ENCODE measurements around the gene TIGAR. TPM values are rescaled to one million over a fixed set of nuclear protein-coding genes. Genes with fewer than 3 reads are reported as not detected.

The TIGAR gene
- total RNA-seq = 16.7 to 22.1 TPM (median 21.0 TPM) in 3 replicates

GRCh38 chr12:4320853-4321701, at the start of gene TIGAR:
TSS of gene TIGAR (plus strand) at chr12:4321213. CDS start at chr12:4321272, 59 bp downstream.
- H3K4me3 Mint-ChIP-seq = peak within 1 kb of the TSS; percentile 93
- peak; percentile 93 to 94 for DNase-seq (ENCODE audit: low spot score in 2 of 2, unreplicated experiment in 2 of 2)
- peaks cover 5% of the 10 kb centered on the region for H3K36me3 Mint-ChIP-seq
- no peaks in the 10 kb centered on the region for H3K27me3 Mint-ChIP-seq (ENCODE audit: low read depth)
- peak within 1 kb of the TSS; percentile 99 for H3K27ac Mint-ChIP-seq
- H3K4me1 Mint-ChIP-seq = peaks cover 34% of the 10 kb centered on the region
- H3K9me3 Mint-ChIP-seq = no peaks in the 10 kb centered on the region
- TF ChIP-seq CTCF (IDR thresholded peaks at IDR 0.05; ENCODE audit: unreplicated experiment) = no peak

DNA sequence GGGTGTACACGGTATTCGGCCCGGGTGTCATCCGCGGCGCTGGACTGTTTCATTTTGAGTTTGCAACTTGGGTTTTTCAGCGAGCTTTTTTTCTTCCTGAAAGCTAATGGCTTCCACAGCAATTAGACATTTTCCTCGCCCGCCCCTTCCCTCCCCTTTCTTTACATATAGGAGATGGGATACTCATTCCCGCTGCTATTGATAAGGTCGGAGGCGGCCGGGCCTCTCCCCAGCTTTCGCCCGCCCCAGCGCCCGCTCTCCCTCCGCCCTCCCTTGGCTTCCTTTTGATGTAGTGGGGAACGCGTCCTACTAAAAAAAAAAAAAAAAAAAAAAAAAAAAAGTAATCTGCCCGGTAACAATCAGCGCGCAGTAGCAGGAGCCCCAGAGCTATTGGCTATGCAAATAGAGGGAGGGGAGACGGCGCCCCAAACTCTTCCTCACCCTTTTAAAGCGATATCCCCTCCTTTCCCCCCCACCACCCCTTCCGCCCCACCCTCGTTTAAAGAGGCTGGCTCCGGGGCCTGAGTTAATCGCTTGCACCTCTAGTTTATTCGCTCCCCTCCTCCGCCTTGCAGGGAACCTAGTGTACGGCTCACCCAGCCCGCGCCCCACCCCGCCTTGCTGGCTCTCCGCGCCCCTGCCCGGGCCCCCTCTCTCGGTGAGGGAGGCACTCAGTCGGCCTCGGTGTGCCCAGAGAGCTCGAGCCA, 49.1 kb upstream of the TIGAR start:
- peak in 1 of 2 experiments; percentile 87 for DNase-seq (ENCODE audit: low spot score in 2 of 2, unreplicated experiment in 2 of 2)
- H3K27me3 Mint-ChIP-seq (ENCODE audit: low read depth) = peaks cover 24% of the 10 kb centered on the region
- H3K9me3 Mint-ChIP-seq = no peaks in the 10 kb centered on the region
- TF ChIP-seq CTCF (IDR thresholded peaks at IDR 0.05; ENCODE audit: unreplicated experiment) = no peak
- peaks cover 2% of the 10 kb centered on the region for H3K36me3 Mint-ChIP-seq
- peaks cover 37% of the 10 kb centered on the region for H3K4me1 Mint-ChIP-seq
- H3K27ac Mint-ChIP-seq = peak overlapping the region; percentile 97
- peak overlapping the region; percentile 91 for H3K4me3 Mint-ChIP-seq

DNA sequence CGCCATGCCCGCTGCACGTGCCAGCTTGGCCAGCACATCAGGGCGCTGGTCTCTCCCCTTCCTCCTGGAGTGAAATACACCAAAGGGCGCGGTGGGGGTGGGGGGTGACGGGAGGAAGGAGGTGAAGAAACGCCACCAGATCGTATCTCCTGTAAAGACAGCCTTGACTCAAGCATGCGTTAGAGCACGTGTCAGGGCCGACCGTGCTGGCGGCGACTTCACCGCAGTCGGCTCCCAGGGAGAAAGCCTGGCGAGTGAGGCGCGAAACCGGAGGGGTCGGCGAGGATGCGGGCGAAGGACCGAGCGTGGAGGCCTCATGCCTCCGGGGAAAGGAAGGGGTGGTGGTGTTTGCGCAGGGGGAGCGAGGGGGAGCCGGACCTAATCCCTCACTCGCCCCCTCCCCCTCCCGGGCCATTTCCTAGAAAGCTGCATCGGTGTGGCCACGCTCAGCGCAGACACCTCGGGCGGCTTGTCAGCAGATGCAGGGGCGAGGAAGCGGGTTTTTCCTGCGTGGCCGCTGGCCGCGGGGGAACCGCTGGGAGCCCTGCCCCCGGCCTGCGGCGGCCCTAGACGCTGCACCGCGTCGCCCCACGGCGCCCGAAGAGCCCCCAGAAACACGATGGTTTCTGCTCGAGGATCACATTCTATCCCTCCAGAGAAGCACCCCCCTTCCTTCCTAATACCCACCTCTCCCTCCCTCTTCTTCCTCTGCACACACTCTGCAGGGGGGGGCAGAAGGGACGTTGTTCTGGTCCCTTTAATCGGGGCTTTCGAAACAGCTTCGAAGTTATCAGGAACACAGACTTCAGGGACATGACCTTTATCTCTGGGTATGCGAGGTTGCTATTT, 48.4 kb upstream of the TIGAR start:
- no peak for TF ChIP-seq CTCF (IDR thresholded peaks at IDR 0.05; ENCODE audit: unreplicated experiment)
- peaks cover 17% of the 10 kb centered on the region for H3K27me3 Mint-ChIP-seq (ENCODE audit: low read depth)
- H3K4me3 Mint-ChIP-seq = peak overlapping the region; percentile 91
- peak overlapping the region; percentile 97 for H3K27ac Mint-ChIP-seq
- peaks cover 45% of the 10 kb centered on the region for H3K4me1 Mint-ChIP-seq
- H3K9me3 Mint-ChIP-seq = no peaks in the 10 kb centered on the region
- peak in 1 of 2 experiments; percentile 73 for DNase-seq (ENCODE audit: low spot score in 2 of 2, unreplicated experiment in 2 of 2)
- H3K36me3 Mint-ChIP-seq = peaks cover 6% of the 10 kb centered on the region

DNA sequence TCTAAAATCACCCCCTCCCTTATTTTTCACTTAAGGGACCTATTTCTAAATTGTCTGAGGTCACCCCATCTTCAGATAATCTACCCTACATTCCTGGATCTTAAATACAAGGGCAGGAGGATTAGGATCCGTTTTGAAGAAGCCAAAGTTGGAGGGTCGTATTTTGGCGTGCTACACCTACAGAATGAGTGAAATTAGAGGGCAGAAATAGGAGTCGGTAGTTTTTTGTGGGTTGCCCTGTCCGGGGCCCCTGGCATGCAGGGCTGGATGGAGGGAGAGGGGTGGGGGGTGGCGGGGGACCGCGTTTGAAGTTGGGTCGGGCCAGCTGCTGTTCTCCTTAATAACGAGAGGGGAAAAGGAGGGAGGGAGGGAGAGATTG, 47.8 kb upstream of the TIGAR start:
- peak overlapping the region; percentile 91 for H3K4me3 Mint-ChIP-seq
- peaks cover 6% of the 10 kb centered on the region for H3K36me3 Mint-ChIP-seq
- no peaks in the 10 kb centered on the region for H3K9me3 Mint-ChIP-seq
- no peak for DNase-seq (ENCODE audit: low spot score in 2 of 2, unreplicated experiment in 2 of 2)
- H3K4me1 Mint-ChIP-seq = peaks cover 50% of the 10 kb centered on the region
- no peak for TF ChIP-seq CTCF (IDR thresholded peaks at IDR 0.05; ENCODE audit: unreplicated experiment)
- peaks cover 12% of the 10 kb centered on the region for H3K27me3 Mint-ChIP-seq (ENCODE audit: low read depth)
- H3K27ac Mint-ChIP-seq = peak overlapping the region; percentile 90

GRCh38 chr12:4273652-4274395, 47.2 kb upstream of the TIGAR start, which contains the start of gene CCND2:
TSS of gene CCND2 (plus strand) at chr12:4273762. CDS start at chr12:4274041, 279 bp downstream.
- peak; percentile 80 to 83 for DNase-seq (ENCODE audit: low spot score in 2 of 2, unreplicated experiment in 2 of 2)
- peak within 1 kb of the TSS; percentile 98 for H3K27ac Mint-ChIP-seq
- H3K4me1 Mint-ChIP-seq = peaks cover 50% of the 10 kb centered on the region
- peak within 1 kb of the TSS; percentile 91 for H3K4me3 Mint-ChIP-seq
- peaks cover 7% of the 10 kb centered on the region for H3K27me3 Mint-ChIP-seq (ENCODE audit: low read depth)
- TF ChIP-seq CTCF (IDR thresholded peaks at IDR 0.05; ENCODE audit: unreplicated experiment) = no peak
- H3K9me3 Mint-ChIP-seq = no peaks in the 10 kb centered on the region
- peaks cover 6% of the 10 kb centered on the region for H3K36me3 Mint-ChIP-seq

Measured in mesothelial cell of epicardium (in vitro differentiated cells).